GM10847 (cell line): ENCODE measurements around the gene CFH.

Experiments
- POLR2A ChIP-seq: IDR thresholded peaks from 2 replicates; pipeline ENCODE4 v1.6.1; 2011; ENCODE audit not compliant: insufficient read length; ENCODE audit errors: extremely low read depth

CFH gene

DNA sequence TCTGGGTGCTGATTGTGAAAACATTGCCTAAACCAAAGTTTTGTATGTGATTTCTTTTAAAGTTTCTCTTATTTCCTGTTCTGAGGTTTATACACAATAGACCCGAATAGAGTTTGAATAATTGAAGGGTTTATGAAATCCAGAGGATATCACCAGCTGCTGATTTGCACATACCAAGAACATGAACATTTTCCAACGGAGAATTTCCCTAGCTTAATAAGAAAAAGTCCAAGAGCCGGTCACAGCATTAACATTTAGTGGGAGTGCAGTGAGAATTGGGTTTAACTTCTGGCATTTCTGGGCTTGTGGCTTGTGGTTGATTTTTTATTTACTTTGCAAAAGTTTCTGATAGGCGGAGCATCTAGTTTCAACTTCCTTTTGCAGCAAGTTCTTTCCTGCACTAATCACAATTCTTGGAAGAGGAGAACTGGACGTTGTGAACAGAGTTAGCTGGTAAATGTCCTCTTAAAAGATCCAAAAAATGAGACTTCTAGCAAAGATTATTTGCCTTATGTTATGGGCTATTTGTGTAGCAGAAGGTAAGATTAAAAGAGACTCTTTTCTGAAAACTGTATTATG lies at the start of gene CFH:
CFH (plus strand) TSS at position 407 of the 579 bp plus-strand sequence; CDS start at position 482, 75 bp downstream.
- no peak for TF ChIP-seq POLR2A

GRCh38 chr1:196603651-196604050 lies 48.2 kb upstream of the CFH start:
- TF ChIP-seq POLR2A: no peak

GRCh38 chr1:196607981-196608380 lies 43.9 kb upstream of the CFH start:
- no peak for TF ChIP-seq POLR2A

DNA sequence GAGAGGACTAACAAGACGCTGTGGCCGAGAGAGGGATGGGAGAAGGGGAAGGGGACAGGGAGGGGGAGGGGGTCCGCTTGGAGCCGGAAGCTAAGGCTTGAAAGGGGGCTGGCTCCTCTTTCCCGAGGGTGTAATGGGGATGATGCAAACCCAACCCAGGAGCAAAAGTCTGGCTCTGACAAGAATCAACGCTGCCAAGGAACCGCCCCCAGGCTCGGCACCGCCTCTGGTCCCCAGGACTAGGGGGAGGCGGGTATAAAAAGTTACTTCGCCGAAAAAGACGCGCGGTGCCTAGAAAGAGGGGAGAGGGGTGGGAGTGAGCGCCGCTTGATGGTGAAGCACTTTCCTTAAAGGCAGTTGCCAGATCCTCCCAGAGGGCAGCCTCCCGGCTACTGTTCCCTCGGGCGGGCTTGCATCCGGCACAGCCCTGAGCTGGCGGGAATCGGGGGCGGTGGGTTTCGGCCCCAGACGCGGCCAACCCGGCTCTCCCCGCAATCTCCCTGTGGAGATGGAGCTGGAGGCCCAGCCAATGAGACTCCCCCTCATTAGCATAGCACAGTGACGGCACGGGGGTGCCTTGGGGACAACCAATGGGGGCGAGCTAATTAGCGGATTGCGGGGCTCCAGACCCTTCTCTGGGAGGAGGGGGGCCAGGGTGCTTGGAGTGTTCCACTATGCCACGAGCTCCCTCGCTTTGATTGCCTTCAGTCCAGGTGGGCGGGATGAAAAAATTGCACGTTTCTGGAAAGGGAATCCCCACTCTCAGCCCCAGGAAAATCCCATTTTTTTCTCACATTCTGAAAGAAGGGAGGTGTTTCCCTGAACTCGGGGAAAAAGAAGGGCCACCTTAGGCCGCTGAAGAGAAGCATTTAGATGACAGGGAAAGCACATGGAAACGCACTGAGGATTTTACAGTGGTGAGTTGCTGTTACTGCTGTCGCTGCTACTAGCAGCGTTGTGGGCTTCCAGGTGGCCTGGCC lies 43.2 kb upstream of the CFH start, which contains the start of gene KCNT2:
KCNT2 (minus strand) TSS at position 51 of the 980 bp plus-strand sequence. CDS start 131 bp downstream, outside the sequence.
- no peak for TF ChIP-seq POLR2A

GRCh38 chr1:196609370-196609737 lies 42.5 kb upstream of the CFH start:
- no peak for TF ChIP-seq POLR2A

GRCh38 chr1:196611873-196612272 lies 40.0 kb upstream of the CFH start:
- no peak for TF ChIP-seq POLR2A

DNA sequence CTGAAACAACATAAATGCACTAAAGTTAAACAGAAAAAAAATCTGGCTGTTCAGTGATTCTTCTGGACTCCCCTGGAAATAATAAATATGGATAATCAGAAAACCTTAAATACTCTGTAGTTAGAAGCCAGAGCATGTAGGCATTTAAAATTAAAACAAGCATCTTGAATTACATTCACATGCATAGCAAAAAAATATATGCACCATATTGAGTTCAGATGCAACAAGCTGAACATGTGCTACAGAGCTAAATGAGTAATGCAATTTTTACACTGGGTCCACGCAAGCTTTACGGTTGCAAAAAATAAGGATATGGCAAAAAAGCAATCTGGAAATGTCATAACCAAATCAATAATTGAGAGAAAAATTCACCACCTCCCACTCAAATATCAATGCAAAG lies 32.1 kb upstream of the CFH start:
- no peak for TF ChIP-seq POLR2A

GRCh38 chr1:196623079-196623478 lies 28.8 kb upstream of the CFH start:
- TF ChIP-seq POLR2A: no peak

GRCh38 chr1:196628838-196629237 lies 23.0 kb upstream of the CFH start:
- TF ChIP-seq POLR2A: no peak

DNA sequence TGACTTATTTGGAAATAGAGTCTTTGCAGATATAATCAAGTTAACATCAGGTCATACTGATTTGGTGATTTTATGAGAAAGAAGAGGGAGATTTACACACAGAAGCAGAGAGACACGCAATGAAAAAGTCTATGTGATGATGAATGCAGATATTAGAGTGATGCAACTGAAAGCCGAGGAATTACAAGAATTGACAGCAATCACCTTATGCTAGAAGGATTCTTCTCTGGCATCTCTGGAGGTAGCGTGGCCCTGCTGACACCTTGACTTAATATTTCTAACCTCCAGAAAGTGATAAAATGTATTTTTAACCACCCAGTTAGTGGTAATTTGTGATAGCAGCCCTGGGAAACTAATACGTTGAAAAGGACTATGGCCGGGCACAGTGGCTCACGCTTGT lies 14.2 kb upstream of the CFH start:
- no peak for TF ChIP-seq POLR2A

DNA sequence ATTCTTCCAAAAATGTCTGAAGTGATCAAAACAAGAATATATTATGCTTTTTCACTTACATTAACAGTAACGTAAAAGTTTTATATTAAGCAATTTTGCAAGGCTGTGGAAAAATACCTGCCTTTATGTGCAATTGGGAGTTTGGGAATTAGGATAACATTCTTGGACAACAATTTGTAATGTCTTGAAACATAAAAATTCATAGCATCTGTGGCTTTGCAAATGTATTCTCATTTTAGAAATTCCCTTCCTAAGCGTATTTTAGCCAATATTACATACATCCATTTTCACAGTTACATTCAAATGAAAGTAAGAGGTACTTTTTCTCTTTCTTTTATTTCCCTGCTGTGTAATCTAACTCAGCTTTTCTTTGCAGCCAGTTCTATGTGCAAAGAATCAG lies 13.4 kb upstream of the CFH start:
- TF ChIP-seq POLR2A: no peak

GRCh38 chr1:196640976-196641375 lies 10.9 kb upstream of the CFH start:
- no peak for TF ChIP-seq POLR2A

DNA sequence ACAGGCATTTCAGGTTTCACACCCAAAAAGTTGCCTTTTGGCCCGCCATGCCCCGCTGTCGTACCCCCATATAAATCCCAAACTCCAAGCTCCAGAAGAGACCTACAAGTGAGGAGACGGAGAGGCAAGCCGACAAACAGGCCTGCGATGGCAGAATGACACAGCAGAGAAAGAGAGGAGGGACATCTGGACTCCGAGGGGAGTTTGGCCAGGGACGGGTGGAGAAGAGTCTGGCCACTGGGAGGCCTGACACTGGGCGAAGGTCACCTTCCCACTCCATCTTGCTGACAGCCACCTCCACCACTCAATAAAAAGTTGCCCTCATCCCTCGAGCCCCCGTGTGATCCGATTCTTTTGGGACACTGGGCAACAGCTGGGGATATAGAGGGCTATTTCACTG lies 1.9 kb upstream of the CFH start:
- no peak for TF ChIP-seq POLR2A

DNA sequence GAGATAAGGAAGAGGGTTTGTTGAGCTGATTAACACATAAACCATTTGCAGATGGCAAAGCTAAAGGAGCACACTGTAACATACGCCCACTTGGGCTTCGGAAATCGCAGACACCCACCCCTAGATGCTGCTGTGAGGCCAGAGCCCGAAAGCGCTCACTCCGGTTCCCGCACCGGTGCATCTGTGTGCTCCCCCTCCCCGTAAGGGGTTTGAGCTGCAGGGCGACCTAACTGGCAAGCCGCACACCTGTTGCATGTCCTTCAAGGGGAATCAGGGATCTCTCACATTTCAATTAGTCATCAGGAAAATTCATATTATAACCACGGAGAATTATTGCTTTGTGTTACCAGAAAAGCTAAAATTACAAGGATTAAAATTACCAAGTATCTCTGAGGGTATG lies 1.4 kb upstream of the CFH start:
- TF ChIP-seq POLR2A: no peak

- TF ChIP-seq POLR2A: no peak
Observed at GRCh38 chr1:196651079-196651478, 764 bp upstream of the CFH start.

GRCh38 chr1:196654271-196654670 lies 2.4 kb downstream of the CFH start:
- TF ChIP-seq POLR2A: no peak

GRCh38 chr1:196655071-196655470 lies 3.2 kb downstream of the CFH start:
- TF ChIP-seq POLR2A: no peak

- no peak for TF ChIP-seq POLR2A
Observed at GRCh38 chr1:196655494-196655893, 3.7 kb downstream of the CFH start.
